ENCODE results near the gene NRP2.

NRP2 gene

GRCh38 chr2:205660521-205661124 lies 21.7 kb upstream of the NRP2 start:
- DNase-seq = peak; percentile 58

GRCh38 chr2:205661281-205661680 lies 21.0 kb upstream of the NRP2 start:
- no peak for DNase-seq

GRCh38 chr2:205662206-205662965 lies 19.9 kb upstream of the NRP2 start:
- DNase-seq = no peak

- DNase-seq = no peak
These were observed 16.5 kb upstream of the NRP2 start for GRCh38 chr2:205665791-205666190.

GRCh38 chr2:205670292-205670691 lies 12.0 kb upstream of the NRP2 start:
- DNase-seq = no peak

GRCh38 chr2:205673312-205673711 lies 9.0 kb upstream of the NRP2 start:
- no peak for DNase-seq

- DNase-seq = peak; percentile 43
These were observed 6.3 kb upstream of the NRP2 start for GRCh38 chr2:205675861-205676516.

- DNase-seq = no peak
These were observed 3.7 kb upstream of the NRP2 start for GRCh38 chr2:205678541-205679142.

- peak; percentile 22 for DNase-seq
These were observed 2.8 kb upstream of the NRP2 start for GRCh38 chr2:205679410-205680009.

- DNase-seq = peak; percentile 56
These were observed 2.2 kb upstream of the NRP2 start for GRCh38 chr2:205680067-205680466.

GRCh38 chr2:205680903-205681302 lies 1.4 kb upstream of the NRP2 start:
- DNase-seq = no peak

GRCh38 chr2:205681401-205682238 lies 681 bp upstream of the NRP2 start:
- DNase-seq = no peak

GRCh38 chr2:205682971-205683501 lies 735 bp downstream of the NRP2 start:
- no peak for DNase-seq

GRCh38 chr2:205683502-205684367 lies 1.4 kb downstream of the NRP2 start:
- no peak for DNase-seq

- DNase-seq = no peak
These were observed 2.6 kb downstream of the NRP2 start for GRCh38 chr2:205684871-205685313.

- peak; percentile 49 for DNase-seq
These were observed 3.2 kb downstream of the NRP2 start for GRCh38 chr2:205685314-205686055.

- DNase-seq = no peak
These were observed 3.9 kb downstream of the NRP2 start for GRCh38 chr2:205686056-205686782.

GRCh38 chr2:205686783-205687640 lies 4.7 kb downstream of the NRP2 start:
- DNase-seq = no peak

- no peak for DNase-seq
These were observed 5.3 kb downstream of the NRP2 start for GRCh38 chr2:205687641-205687956.

All from NCI-H226 (cell line).